ENCODE measurements around the gene ANKRD7. TPM values are rescaled to one million over a fixed set of nuclear protein-coding genes. Genes with fewer than 3 reads are reported as not detected.

ANKRD7 gene
- total RNA-seq, 1 donor from 2014 or later = not detected

GRCh38 chr7:118252087-118252486 lies 27.6 kb downstream of the ANKRD7 start:
- ATAC-seq = no peak
- Histone ChIP-seq H3K27ac (no peak overlapping the region), H3K9me3 (no peaks in the 10 kb centered on the region), H3K27me3 (ENCODE audit: low read depth) (no peaks in the 10 kb centered on the region), H3K36me3 (no peaks in the 10 kb centered on the region), H3K4me1 (no peaks in the 10 kb centered on the region), H3K4me3 (no peak overlapping the region)
- intact Hi-C loops (cut with DNase I) = no loop called here
- no peak for TF ChIP-seq CTCF (IDR thresholded peaks at IDR 0.05)
- DNase-seq = no peak

- H3K27me3 ChIP-seq (ENCODE audit: low read depth) = no peaks in the 10 kb centered on the region
- no peak for TF ChIP-seq CTCF (IDR thresholded peaks at IDR 0.05)
- DNase-seq (no peak), ATAC-seq (no peak)
- no peak overlapping the region for H3K4me3 ChIP-seq
- H3K27ac ChIP-seq = no peak overlapping the region
- no peaks in the 10 kb centered on the region for H3K36me3 ChIP-seq
- H3K9me3 ChIP-seq = no peaks in the 10 kb centered on the region
- intact Hi-C loops (cut with DNase I) = no loop called here
- H3K4me1 ChIP-seq = no peaks in the 10 kb centered on the region
Measured at GRCh38 chr7:118259115-118259514, 34.6 kb downstream of the ANKRD7 start.

- TF ChIP-seq CTCF (IDR thresholded peaks at IDR 0.05) = no peak
- intact Hi-C loops (cut with DNase I) = no loop called here
- Histone ChIP-seq H3K36me3 (no peaks in the 10 kb centered on the region), H3K4me3 (no peak overlapping the region), H3K27ac (no peak overlapping the region), H3K9me3 (no peaks in the 10 kb centered on the region), H3K27me3 (ENCODE audit: low read depth) (no peaks in the 10 kb centered on the region), H3K4me1 (no peaks in the 10 kb centered on the region)
- no peak for DNase-seq
- ATAC-seq = no peak
Measured at GRCh38 chr7:118264836-118265235, 40.3 kb downstream of the ANKRD7 start.

GRCh38 chr7:118280319-118281012 lies 56.0 kb downstream of the ANKRD7 start:
- Histone ChIP-seq H3K4me1 (no peaks in the 10 kb centered on the region), H3K36me3 (no peaks in the 10 kb centered on the region), H3K4me3 (no peak overlapping the region), H3K27ac (no peak overlapping the region), H3K9me3 (no peaks in the 10 kb centered on the region), H3K27me3 (ENCODE audit: low read depth) (peaks cover 3% of the 10 kb centered on the region)
- ATAC-seq (no peak), DNase-seq (no peak)
- intact Hi-C loops (cut with DNase I) = no loop called here
- no peak for TF ChIP-seq CTCF (IDR thresholded peaks at IDR 0.05)

- DNase-seq = no peak
- Histone ChIP-seq H3K36me3 (no peaks in the 10 kb centered on the region), H3K27ac (no peak overlapping the region), H3K4me1 (no peaks in the 10 kb centered on the region), H3K4me3 (no peak overlapping the region), H3K27me3 (ENCODE audit: low read depth) (peaks cover 3% of the 10 kb centered on the region), H3K9me3 (no peaks in the 10 kb centered on the region)
- intact Hi-C loops (cut with DNase I) = no loop called here
- no peak for ATAC-seq
- no peak for TF ChIP-seq CTCF (IDR thresholded peaks at IDR 0.05)
Measured at GRCh38 chr7:118281196-118281595, 56.7 kb downstream of the ANKRD7 start.

Measured in lower lobe of right lung (tissue), 2 donors.